Activated naive CD4-positive, alpha-beta T cell (primary cell): ENCODE results near the gene BLOC1S3.
A peak's percentile ranks its signal among the peaks of the same experiment; 100 is the strongest.

Source experiments
- DNase-seq, 4 experiments: peaks; one replicate each; lab custom pipeline; 2025; lab: John Stamatoyannopoulos, UW

Gene BLOC1S3

DNA sequence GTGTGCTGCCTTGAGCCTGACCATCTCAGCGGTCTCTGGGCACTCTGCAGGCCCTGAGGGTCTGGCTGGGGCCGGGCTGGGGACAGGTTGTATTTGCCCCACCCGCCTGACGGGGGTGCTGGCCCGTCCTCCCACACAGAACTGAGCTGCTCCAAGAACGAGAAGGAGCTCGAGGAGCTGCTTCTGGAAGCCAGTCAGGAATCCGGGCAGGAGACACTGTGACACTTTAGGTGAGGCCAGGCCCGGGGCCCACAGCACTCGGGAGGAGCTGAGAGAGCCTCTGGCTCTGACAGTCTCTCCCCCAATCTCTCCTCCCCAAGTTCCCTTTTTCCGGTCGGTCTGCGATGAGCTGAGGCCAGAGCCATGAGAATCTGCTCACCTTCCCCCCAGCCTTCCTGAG is 32.3 kb upstream of the BLOC1S3 start:
- DNase-seq = no peak

DNA sequence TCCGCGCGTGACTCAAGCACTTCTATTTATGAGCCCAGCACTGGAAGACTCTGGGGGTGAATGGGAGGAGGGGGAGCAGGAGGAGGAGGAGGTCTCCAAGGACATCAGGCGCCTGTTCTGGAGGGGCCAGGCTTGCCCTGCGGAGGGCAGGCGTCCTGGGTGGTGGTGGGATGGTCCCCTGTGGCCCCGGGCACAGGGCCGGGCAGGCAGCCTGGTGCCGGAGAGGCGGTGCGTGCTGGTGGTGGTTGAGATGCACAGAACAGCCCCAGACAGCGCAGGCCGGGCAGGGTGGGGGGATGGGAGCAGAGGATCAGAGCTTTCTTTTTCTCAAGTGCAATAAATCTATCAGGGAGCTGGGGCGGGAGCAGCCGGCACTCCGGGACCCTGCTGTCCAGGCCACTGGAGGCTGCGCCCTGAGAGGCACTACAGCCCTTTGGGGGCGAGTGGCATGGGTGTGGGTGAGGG is 31.8 kb upstream of the BLOC1S3 start:
- no peak for DNase-seq

DNA sequence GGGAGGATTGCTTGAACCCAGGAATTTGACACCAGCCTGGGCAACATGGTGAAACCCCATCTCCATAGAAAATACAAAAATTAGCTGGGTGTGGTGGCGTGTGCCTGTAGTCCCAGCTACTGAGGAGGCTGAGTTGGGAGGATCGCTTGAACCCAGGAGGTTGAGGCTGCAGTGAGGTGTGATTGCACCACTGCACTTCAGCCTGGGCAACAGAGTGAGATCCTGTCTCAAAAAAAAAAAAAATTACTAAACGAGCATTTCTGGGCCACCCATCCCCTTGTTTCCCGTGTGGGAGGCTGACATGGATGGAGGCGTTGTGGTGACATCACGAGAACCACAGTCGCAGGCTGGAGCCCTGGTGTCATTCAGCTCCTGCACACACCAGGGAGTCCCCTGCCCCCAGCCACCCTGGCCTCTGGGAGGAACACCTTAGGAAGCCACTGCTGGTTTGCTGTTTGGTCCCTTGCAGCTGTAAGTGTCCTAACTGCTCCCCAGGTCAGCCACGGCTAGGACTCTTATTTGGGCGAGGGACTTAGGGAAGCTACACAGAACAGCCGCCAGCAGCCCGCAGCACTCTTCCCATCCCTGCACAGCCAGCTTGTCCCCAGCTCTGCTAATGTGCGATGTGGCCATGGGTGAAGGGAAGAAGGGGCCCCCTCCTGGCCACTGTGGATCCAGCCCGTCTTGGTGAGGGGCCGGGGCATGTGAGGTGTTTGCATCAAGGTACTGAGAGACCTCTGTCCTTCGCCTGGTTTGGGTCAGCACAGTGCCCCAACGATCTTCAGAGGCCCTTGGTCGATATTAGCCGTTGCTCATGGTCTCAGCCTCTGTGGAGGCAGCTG is 30.5 kb upstream of the BLOC1S3 start:
- DNase-seq = no peak

DNA sequence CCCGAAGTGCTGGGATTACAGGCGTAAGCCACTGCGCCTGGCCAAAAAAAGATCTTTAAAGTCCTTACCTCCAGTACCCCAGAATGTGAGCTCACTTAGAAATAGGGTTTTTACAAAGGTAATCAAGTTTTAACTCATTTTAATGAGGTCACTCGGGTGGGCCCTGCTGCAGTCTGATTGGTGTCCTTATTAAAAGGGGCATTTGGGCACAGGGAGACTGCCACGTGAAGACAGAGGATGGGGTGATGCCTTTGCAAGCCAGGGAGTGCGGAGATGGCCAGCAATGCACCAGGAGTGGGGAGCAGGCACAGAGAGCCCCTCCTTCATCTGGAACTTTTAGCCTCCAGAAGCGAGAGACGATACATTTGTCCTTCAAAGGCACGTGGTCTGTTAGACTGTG is 29.5 kb upstream of the BLOC1S3 start:
- DNase-seq = no peak

DNA sequence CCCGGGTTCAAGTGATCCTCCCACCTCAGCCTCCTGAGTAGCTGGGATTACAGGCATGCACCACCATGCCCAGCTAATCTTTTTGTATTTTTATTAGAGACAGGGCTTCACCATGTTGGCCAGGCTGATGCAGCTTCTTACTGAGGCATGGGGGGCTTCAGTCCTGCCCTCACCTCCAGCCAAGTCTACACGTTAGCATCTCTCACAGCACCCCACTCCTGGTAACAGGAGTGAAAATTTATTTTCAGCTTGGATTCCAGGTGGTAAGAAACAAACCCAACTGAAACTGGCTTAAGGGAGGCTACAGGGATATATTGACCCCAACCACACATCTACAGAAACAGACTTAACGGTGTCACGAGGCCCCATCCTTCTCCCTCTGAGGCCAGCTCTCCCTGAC is 28.4 kb upstream of the BLOC1S3 start:
- DNase-seq = no peak

DNA sequence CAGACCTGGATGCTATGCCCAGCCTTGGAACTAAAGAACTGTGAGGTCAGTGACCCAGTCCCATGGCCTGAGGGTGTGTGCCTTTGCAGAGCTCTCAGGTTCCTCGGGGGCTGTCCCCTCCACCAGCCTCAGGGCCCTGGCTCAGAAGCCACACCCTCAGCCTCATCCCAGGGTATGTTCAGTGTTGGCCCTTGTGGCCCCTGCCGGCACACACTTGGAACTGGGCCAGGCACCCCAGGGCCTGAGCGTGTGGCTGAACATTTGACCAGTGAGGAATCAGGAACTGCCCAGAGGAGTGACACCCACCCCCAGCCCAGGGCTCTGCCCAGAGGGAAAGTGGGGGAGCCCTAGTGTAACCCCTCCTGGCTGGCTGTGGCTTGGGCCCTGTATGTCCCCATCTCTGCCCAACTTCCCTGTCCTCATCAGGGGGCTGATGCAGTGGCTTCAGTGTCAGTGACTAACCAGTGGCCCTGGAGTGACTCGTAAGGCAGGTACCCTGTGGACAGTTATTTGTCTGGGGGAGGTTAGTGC is 27.8 kb upstream of the BLOC1S3 start:
- no peak for DNase-seq

DNA sequence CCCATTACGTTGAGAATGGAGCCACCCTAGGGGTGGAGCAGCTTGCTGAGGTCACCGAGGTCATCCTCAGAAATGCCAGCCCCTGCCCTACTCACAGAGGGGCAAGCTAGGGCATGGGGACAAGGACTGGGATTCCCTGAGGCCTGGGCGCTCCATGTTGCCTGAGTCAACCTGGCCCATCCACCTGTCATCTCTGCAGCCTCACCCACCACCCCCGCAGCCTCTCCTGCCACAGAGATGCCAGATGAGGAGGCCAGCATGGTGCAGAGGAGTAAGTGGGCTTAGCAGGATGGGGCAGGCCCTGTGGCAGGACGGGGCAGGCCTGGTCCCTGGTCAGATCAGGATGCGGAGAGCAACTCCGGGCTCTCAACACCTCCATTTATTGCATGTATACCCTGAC is 27.3 kb upstream of the BLOC1S3 start:
- DNase-seq = no peak

DNA sequence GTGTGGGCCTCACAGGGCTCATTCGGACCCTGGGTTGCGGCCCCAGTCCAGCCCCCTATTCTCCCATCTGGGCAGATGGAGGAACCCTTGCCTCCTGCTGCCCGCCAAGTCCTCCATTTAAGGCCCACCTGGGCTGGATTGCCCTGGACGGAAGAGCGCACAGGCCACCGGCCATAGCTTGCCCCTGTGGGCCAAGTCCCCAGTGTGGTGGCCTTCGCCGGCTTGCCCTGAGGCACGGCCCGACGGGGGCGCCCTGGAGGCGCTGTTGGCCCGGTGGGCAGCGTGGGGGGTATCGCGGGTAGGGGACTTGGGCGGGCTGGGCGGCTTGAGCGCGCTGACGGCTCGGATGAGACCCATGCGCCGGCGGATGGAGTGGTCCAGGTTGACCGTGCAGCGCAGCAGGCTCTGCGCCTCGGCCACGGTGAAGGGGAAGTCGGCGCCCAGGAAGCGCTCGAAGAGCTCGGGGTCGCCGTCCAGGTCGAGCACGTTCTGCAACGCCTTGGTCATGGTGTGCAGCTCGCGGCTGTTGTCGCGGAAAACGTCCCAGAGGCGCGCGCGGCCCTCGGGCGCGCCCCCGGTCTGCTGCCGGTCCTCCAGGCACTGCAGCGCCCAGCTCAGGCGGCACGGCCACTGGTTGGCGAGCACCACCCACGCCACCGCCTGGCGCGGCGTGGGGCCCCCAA is 26.6 kb upstream of the BLOC1S3 start:
- DNase-seq = no peak

DNA sequence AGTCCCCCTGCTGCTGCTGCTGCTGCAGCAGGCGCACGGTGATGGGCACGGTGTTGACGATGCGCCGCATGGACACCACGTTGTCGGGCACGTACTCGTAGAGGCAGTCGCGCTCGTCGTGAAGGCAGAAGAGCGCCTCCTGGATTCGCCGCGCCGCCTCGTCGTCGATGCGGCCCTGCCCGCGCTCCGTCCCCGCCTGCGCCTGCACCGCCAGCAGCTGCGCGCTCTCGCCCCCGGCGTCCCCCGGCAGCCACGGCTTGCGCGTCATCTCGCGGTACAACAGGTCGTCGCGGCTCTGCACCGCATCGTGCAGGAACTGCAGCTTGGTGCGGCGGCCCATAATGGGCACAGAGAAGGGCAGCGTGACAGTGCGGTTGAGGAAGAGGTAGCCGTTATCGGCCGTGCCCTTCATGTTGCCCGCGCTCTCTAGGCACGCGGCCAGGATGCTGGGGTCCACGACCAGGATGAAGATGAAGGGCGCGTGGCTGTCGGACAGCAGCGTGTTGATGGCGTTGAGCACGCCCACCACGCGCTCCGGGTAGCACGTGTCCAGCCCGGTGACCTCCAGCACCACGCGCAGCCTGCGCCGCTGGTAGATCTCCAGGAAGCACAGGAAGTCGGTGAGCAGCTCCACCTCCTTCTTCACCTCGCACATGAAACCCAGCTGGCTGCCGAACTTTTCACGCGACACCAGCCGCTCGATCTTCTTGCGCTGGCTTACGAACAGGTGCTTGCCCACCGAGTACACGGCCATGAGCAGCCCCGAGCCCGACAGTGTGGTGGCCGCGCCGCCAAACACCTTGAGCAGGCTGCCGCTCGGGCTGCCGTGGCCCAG is 25.9 kb upstream of the BLOC1S3 start:
- peak in 3 of 4 experiments; percentile 11 to 30 (median 12) for DNase-seq

DNA sequence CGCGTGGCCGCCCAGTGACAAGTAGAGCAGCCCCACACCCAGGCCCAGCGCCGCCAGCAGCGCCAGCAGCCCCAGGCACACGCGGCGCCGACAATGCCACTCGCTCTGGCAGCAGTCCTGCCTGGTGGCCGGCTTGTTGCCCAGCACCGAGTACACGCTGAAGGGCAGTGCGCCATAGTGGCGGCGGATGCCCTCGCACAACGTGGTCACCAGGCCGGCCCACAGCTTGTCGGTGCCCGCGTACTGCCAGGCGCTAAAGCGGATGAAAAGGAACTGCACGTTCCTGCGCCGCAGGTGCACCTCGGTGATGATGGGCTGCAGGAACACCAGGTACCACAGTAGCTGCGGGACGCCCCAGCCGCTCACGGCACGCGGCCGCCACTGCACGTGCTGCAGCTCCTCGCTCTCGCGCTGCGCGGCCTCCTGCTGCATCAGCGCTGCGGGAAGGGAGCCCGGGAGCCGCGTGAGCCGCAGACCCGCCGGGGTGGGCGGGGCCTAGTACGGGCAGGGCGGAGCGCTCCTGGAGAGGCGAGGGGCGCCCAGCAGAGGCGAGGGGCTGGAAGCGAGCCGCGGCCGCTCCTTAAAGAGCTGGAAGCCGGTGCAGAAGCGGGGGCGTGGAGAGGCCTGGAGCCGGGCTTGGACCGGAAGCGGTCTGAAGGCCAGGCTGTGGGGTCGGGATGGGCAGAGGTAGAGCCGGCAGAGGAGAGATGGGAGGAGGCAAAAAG is 25.1 kb upstream of the BLOC1S3 start:
- DNase-seq = peak in 1 of 4 experiments; percentile 22

DNA sequence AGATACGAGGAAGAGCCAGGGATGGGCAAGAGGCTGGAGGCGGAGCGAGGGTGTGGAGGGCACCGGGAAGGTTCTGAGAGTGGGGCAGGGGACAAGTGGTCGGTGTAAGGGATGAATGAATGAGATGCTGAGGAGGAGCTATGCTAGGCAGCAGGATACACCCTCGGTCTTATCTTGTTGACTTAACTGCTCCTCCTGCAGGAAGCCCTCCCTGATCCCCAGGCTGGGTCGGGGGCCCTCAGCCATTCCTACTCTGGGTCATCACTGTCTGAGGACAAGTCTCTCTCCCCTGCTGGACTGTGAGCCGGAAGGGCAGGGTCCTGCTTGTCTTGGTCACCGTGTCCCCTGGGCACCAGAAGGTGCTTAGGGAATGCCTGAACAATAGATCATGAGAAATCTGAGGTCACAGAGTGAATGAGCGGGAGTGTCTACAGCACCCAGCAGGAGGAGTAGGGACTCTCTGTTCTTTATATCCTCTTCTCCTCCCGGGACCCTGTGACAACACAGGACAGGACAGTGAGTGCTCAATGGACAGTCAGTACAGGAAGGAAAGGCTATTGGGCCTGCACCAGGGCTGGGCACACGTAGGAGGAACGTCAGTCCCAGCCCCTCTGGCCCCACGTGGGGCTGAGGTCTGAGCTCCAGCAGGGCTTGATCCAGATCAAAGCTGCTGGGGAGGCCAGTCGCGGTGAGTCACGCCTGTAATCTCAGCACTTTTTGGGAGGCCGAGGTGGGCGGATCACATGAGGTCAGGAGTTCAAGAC is 24.3 kb upstream of the BLOC1S3 start:
- DNase-seq = no peak

DNA sequence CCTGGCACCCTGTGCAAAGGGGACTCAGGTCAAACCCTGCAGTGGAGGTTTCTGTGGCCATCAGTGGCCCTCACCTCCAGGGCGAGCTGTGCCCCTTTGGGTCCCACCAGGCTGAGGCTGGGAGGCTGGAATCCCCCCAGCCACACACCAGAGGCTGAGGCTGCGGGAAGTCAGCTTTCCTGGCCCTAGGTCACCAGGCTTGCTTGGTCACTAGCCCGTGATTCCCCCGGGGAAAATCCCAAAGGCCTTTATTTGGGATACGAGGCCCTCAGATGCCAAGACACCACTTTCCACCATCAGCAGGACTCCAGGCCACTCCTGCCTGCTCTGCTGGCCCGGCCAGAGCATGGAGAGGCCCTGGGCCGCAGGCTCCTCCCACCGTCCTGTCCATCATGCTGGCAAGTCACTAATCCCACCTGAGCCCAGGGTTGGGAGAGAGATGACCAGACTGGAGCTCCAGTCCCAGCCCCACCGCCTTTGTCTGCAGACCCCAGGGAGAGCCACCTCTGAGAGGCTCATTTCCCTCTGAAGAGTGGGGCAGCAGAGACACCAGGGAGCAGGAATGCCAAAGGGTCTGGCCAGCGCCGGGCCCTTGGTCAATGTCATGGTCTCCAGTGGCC is 22.5 kb upstream of the BLOC1S3 start:
- no peak for DNase-seq

DNA sequence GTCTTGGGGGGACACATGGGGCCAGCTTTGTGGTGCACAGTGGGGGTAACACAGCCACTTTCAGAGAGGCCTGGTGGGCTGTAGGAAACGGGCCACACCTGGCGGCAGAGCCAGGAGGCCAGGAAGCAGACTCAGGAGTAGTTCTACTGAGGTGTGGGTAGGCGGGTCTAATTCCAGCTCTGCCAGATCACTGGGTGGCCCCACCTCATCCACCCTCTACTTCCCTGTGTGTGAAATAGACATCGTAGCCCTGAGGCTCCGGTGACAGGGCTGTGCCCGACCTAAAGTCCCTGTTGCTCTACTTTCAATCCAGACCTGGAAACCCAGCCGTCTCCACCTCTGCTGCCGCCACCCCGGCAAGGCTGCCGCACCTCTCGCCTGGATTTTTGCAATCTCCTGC is 21.8 kb upstream of the BLOC1S3 start:
- no peak for DNase-seq

DNA sequence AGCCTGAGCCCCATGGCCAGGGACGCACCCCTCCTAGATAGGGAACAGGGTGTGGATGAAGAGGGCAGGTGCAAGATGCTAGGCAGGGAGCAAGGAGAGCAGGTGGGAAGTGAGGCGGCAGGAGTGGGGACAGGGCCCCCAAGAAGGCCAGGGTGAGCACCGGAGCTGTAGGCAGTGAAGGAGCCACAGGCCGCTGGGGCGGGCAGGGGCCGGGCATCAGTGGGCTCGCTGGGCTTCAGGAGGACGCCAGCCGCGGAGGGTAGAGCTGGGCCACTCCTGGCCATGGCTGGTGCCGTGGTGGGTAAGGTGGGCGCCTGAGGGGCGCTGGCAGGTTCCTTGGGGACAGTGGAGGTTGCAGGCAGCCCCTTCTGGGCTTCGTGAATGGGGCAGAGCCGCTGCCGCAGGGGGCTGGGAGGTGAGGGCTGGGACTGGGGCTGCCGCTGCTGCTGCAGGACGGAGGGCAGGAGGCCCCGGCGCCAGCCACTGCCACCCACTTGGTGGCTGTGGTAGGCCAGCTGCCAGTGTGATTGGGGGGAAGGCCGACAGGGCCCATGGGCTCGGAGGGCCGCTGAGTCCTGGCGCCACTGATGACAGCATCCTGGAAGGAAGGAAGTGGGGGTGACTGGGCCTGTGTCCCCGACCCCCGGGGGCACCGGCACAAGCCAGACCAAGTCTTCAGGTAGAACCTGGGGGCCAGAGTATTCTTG is 19.9 kb upstream of the BLOC1S3 start:
- DNase-seq = no peak

DNA sequence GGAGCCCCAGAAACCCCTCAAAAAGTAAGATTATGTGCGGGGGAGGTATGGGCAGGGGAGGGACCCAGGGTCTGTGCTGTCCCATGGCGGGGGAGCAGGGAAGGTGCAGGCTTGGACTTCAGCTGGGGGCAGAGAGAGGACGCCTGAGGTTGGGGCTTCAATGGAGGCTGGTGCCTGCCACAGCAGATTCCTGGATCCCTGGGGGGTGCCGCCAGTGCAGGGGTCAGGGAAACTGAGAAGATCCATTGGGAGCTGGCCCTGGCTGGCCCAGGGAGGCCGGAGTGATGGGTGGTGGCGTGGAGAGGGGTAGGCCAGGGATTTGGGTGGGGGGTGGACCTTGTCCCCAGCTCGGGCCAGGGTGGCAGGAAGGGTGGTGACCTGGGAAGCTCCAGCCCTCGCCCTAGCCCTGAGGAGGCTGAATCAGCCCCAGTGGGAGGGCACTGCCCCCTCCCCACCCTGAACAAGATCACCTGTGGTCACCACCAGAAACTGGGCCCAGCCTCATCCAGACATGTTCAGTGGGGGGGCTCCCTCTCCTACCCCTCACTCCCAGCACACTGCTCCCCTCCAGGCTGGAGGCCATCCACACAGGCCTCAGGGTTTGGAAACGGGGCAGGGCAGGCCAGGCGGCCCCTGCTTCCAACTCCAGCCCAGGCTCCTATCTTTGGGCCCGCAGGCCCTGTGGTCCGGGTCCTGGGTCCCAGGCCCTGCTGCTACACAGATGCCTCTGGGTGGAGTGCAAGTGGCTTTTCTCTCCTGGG is 19.2 kb upstream of the BLOC1S3 start:
- DNase-seq = no peak

DNA sequence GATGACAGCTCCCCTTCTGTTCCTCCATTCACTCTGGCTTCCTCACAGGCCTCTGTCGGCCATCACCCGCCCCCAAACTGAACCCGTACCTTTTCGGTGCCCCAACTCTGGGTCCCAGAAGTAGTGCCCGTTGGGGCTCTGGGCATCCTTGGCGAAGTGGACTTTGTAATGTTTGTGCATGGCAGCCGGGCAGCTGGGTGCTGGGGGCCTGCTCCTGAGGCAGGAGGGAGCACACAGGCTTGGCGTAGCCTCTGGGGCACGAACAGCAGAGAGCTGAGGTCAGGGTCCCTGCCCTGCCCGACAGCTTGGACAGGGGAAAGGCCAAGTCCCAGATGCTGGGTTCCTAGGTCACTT is 18.6 kb upstream of the BLOC1S3 start:
- DNase-seq = no peak

DNA sequence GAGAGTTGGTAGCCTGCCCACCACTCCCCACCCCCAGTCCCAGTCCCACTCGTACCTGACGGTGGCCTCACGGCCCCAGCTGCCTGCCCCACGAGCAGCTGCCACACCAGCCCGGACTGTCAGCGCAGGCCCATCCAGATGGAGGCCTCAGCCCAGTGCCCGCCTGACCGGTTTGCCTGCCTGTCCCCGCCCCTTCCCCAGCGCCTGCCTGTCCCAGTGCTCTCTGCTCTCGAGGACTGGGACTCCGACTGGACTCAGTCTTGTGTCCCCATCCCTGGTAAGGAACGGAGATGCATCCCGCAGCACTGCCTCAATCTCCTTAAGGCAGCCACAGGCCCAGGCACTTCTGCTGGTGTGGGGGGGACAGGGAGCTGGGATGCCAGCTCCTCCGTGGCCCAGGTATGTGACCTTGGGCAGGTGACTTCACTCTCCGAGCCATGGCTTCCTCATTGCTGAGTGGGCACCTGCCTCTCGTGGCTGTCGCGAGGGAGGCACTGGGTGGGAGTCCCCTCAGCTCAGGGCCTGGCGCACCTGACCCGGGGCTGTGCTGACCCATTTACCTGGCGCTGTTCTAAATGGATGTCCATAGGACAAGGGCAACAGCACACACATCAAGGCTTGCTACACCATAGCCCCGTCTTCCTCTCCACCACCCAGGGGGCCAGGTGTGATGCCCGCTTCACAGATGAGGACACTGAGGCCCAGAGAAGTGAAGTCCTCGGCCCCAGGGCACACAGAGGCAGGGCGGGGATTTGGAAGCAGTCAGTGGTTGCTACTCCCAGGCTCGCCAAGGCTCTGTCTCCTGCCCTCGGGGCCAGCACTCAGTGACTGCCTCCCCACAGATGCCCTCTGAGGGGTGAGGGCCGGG is 17.5 kb upstream of the BLOC1S3 start, which contains the start of gene NKPD1:
NKPD1 (minus strand) TSS at position 113 of the 868 bp plus-strand sequence. CDS start 832 bp downstream, outside the sequence.
- no peak for DNase-seq
